Mesothelial cell of epicardium (in vitro differentiated cells): ENCODE results near the gene PRKG1. TPM values are rescaled to one million over a fixed set of nuclear protein-coding genes. Genes with fewer than 3 reads are reported as not detected.

Experiments used
- DNase-seq, 2 experiments: peaks; one replicate each; pipeline ENCODE4 v3.0.0; 2021; ENCODE audit warnings: low spot score in 2 of 2; ENCODE audit not compliant: unreplicated experiment in 2 of 2
- H3K27ac Mint-ChIP-seq: 2 replicates; pipeline ENCODE4 v1.8.0; 2021; ENCODE audit warnings: mixed read lengths
- H3K27me3 Mint-ChIP-seq: 2 replicates; pipeline ENCODE4 v1.8.0; 2021; ENCODE audit warnings: low read depth, mixed read lengths
- H3K36me3 Mint-ChIP-seq: 2 replicates; pipeline ENCODE4 v1.8.0; 2021; ENCODE audit warnings: mixed read lengths
- H3K4me1 Mint-ChIP-seq: 2 replicates; pipeline ENCODE4 v1.8.0; 2021; ENCODE audit warnings: mixed read lengths
- H3K4me3 Mint-ChIP-seq: 2 replicates; pipeline ENCODE4 v1.8.0; 2021; ENCODE audit warnings: mild to moderate bottlenecking, moderate library complexity, mixed read lengths
- H3K9me3 Mint-ChIP-seq: 2 replicates; pipeline ENCODE4 v1.8.0; 2021; ENCODE audit warnings: mixed read lengths
- CTCF ChIP-seq: fragments of 200-600 bp; sonication (generic); IDR thresholded peaks from one replicate; pipeline ENCODE4 v1.5.0; 2021; ENCODE audit warnings: antibody characterized with exemption; ENCODE audit not compliant: unreplicated experiment
- total RNA-seq: library from RNA; stranded (reverse); gene quantifications from 3 replicates; pipeline ENCODE4 v1.2.1, GENCODE V29; 2021

PRKG1 gene
- total RNA-seq, 1 donor from 2014 or later, result 37.0 TPM

- no peaks in the 10 kb centered on the region for H3K27me3 Mint-ChIP-seq
- H3K36me3 Mint-ChIP-seq, result peaks cover 8% of the 10 kb centered on the region
- no peak for TF ChIP-seq CTCF
- no peak for DNase-seq
- no peaks in the 10 kb centered on the region for H3K4me1 Mint-ChIP-seq
- H3K4me3 Mint-ChIP-seq, result no peak overlapping the region
- no peak overlapping the region for H3K27ac Mint-ChIP-seq
- H3K9me3 Mint-ChIP-seq, result peaks cover 5% of the 10 kb centered on the region
Observed at GRCh38 chr10:51171946-51172345, 97.7 kb downstream of the PRKG1 start.

- no peak overlapping the region for H3K4me3 Mint-ChIP-seq
- H3K36me3 Mint-ChIP-seq, result peaks cover 8% of the 10 kb centered on the region
- no peaks in the 10 kb centered on the region for H3K4me1 Mint-ChIP-seq
- peaks cover 5% of the 10 kb centered on the region for H3K9me3 Mint-ChIP-seq
- H3K27me3 Mint-ChIP-seq, result no peaks in the 10 kb centered on the region
- no peak for TF ChIP-seq CTCF
- no peak for DNase-seq
- no peak overlapping the region for H3K27ac Mint-ChIP-seq
Observed at GRCh38 chr10:51176976-51177695, 102.8 kb downstream of the PRKG1 start.

- H3K36me3 Mint-ChIP-seq, result peaks cover 8% of the 10 kb centered on the region
- H3K27ac Mint-ChIP-seq, result no peak overlapping the region
- peaks cover 5% of the 10 kb centered on the region for H3K9me3 Mint-ChIP-seq
- no peak for DNase-seq
- no peaks in the 10 kb centered on the region for H3K27me3 Mint-ChIP-seq
- TF ChIP-seq CTCF, result no peak
- no peaks in the 10 kb centered on the region for H3K4me1 Mint-ChIP-seq
- H3K4me3 Mint-ChIP-seq, result no peak overlapping the region
Observed at GRCh38 chr10:51178634-51179033, 104.3 kb downstream of the PRKG1 start.

GRCh38 chr10:51180141-51180540 is 105.9 kb downstream of the PRKG1 start:
- Mint-ChIP-seq H3K36me3 (peaks cover 5% of the 10 kb centered on the region), H3K27me3 (no peaks in the 10 kb centered on the region), H3K4me1 (no peaks in the 10 kb centered on the region), H3K9me3 (peaks cover 5% of the 10 kb centered on the region), H3K4me3 (no peak overlapping the region), H3K27ac (no peak overlapping the region)
- no peak for DNase-seq
- TF ChIP-seq CTCF, result no peak

- TF ChIP-seq CTCF, result no peak
- Mint-ChIP-seq H3K4me1 (peaks cover 14% of the 10 kb centered on the region), H3K27me3 (no peaks in the 10 kb centered on the region), H3K27ac (no peak overlapping the region), H3K9me3 (no peaks in the 10 kb centered on the region), H3K36me3 (no peaks in the 10 kb centered on the region), H3K4me3 (no peak overlapping the region)
- DNase-seq, result no peak
Observed at GRCh38 chr10:51183783-51184182, 109.5 kb downstream of the PRKG1 start.
